GM21423 (cell line): Measurements from ENCODE around the gene ANKRD13B.

Source experiments
- ATAC-seq: cut with Tn5 transposase; IDR thresholded peaks from one replicate; pipeline ENCODE4 v1.9.1; 2021; ENCODE audit warnings: mild to moderate bottlenecking, moderate library complexity; ENCODE audit not compliant: unreplicated experiment

Gene ANKRD13B

GRCh38 chr17:29579866-29580771 lies 12.8 kb upstream of the ANKRD13B start:
- peak; percentile 81 for ATAC-seq

- ATAC-seq, result no peak
Observed at GRCh38 chr17:29581583-29582253, 11.2 kb upstream of the ANKRD13B start.

GRCh38 chr17:29582254-29582765 lies 10.6 kb upstream of the ANKRD13B start:
- ATAC-seq, result no peak

GRCh38 chr17:29582772-29583171 lies 10.2 kb upstream of the ANKRD13B start:
- ATAC-seq, result no peak

GRCh38 chr17:29583324-29584248 lies 9.3 kb upstream of the ANKRD13B start:
- ATAC-seq, result no peak

- ATAC-seq, result no peak
Observed at GRCh38 chr17:29584452-29585079, 8.4 kb upstream of the ANKRD13B start.

- ATAC-seq, result no peak
Observed at GRCh38 chr17:29585080-29585751, 7.7 kb upstream of the ANKRD13B start.

- no peak for ATAC-seq
Observed at GRCh38 chr17:29586676-29587469, 6.1 kb upstream of the ANKRD13B start.

GRCh38 chr17:29587591-29587990 lies 5.3 kb upstream of the ANKRD13B start:
- no peak for ATAC-seq

GRCh38 chr17:29588017-29588561 lies 4.8 kb upstream of the ANKRD13B start:
- ATAC-seq, result no peak

GRCh38 chr17:29588562-29589411 lies 4.1 kb upstream of the ANKRD13B start:
- peak; percentile 9 for ATAC-seq

- ATAC-seq, result peak; percentile 71
Observed at GRCh38 chr17:29589524-29590410, 3.2 kb upstream of the ANKRD13B start, which contains the start of gene GIT1. TSS of gene GIT1 (minus strand) at chr17:29589648. CDS start at chr17:29589378, 270 bp downstream.

- no peak for ATAC-seq
Observed at GRCh38 chr17:29590411-29591145, 2.4 kb upstream of the ANKRD13B start.

- no peak for ATAC-seq
Observed at GRCh38 chr17:29591146-29591736, 1.7 kb upstream of the ANKRD13B start.

- no peak for ATAC-seq
Observed at GRCh38 chr17:29591737-29592608, 959 bp upstream of the ANKRD13B start.
